Suprapubic skin (tissue), 4 donors: Measurements from ENCODE around the gene ROBO2.

ENCODE experiments used
- CTCF ChIP-seq, 2 donors: fragments of 200-600 bp in 1 of 2; fragments of 450-650 bp in 1 of 2; sonication (generic) in 1 of 2; IDR thresholded peaks; one replicate each; pipeline ENCODE4 v1.5.1; 2016 to 2019; ENCODE audit warnings: antibody characterized with exemption in 2 of 2, mild to moderate bottlenecking in 1 of 2, moderate library complexity in 1 of 2
- EP300 ChIP-seq: sonication (generic); formaldehyde crosslinking; IDR thresholded peaks from one replicate; pipeline ENCODE4 v1.6.1; 2017; ENCODE audit warnings: antibody characterized with exemption
- POLR2A ChIP-seq, 2 donors: fragments of 450-650 bp; IDR thresholded peaks; one replicate each; pipeline ENCODE4 v1.6.1; 2017; ENCODE audit warnings: antibody characterized with exemption in 2 of 2, mild to moderate bottlenecking in 2 of 2, moderate library complexity in 2 of 2
- POLR2AphosphoS5 ChIP-seq, 3 donors: sonication (generic); formaldehyde crosslinking; IDR thresholded peaks; one replicate each; pipeline ENCODE4 v1.6.1; 2017; ENCODE audit warnings: antibody characterized with exemption in 3 of 3

DNA sequence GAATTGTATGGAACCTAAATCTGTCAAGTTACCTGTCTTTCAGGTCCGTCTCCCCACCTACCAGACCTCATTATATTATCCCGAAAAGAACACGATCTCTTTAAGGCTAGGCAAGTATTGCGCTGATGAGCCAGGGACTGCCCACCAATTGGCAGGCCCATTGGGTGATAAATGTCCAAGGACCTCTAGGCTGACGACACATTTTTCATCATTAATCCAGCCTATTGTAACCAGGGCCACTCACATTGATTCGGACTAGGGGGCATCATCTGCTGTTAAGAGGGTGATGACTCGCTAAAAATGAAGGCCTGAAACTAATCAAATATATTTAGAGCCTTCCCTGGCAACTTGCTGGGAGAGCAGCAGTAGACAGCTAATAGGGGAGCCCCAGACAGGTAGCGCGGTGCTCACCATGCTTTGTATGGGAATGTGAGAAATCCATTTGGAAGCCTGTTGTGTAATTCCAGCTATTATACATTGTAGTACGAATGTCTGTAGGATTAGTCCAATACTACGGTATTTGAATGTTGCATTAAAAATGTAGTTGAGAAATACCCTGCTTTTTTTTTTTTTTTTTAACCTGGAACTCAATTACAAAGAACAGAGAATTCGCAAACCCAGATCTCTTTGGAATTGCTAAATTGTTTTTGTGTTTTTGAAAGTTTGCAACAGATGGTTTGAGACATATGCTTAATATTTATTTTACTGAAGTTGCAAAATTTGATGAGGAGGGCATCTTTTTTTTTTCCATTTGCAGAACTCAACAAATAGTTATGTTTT, 156.1 kb downstream of the ROBO2 start:
- TF ChIP-seq CTCF (IDR thresholded peaks at IDR 0.05) (no peak), POLR2AphosphoS5 (IDR thresholded peaks at IDR 0.05) (no peak), POLR2A (IDR thresholded peaks at IDR 0.05) (no peak), EP300 (no peak)
